ENCODE results near the gene TRIO.

Gene TRIO

DNA sequence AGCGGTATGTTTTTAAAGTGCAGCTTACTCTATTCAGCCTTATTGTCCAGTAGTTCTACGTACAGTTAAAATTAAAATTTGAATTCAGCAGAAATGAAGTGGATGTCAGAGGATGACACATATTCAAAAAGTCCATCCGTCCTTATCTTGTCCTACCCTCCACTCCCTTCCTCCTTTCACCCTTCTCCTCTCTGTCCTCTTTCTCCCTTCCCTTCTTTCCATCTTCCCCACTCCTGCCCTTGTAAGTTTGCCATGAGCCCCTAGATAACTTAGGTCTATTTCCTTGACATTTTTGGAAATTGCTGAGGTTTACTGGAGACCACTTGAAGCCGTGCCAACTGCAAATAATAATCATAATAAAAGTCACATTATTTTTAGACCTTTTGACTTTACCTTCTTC is 67.6 kb downstream of the TRIO start:
- Histone ChIP-seq H3K4me3 (ENCODE audit: low read depth, low read length) (no peak overlapping the region), H3K27ac (peak overlapping the region; percentile 92), H3K27me3 (replicated peaks) (no peaks in the 10 kb centered on the region), H3K36me3 (replicated peaks) (peaks cover 6% of the 10 kb centered on the region)
- TF ChIP-seq CTCF (IDR thresholded peaks at IDR 0.05; ENCODE audit: low read depth, low read length, missing control alignments) = no peak
- DNase-seq = no peak
- in situ Hi-C loops (cut with HindIII; ENCODE audit: low pct_ligation_motif_present, low sequenced_read_pairs) = no loop called here

- Histone ChIP-seq H3K27me3 (replicated peaks) (no peaks in the 10 kb centered on the region), H3K4me3 (ENCODE audit: low read depth, low read length) (no peak overlapping the region), H3K36me3 (replicated peaks) (peaks cover 6% of the 10 kb centered on the region), H3K27ac (no peak overlapping the region)
- in situ Hi-C loops (cut with HindIII; ENCODE audit: low pct_ligation_motif_present, low sequenced_read_pairs) = no loop called here
- no peak for TF ChIP-seq CTCF (IDR thresholded peaks at IDR 0.05; ENCODE audit: low read depth, low read length, missing control alignments)
- no peak for DNase-seq
Observed at GRCh38 chr5:14211818-14212803, 69.0 kb downstream of the TRIO start.

DNA sequence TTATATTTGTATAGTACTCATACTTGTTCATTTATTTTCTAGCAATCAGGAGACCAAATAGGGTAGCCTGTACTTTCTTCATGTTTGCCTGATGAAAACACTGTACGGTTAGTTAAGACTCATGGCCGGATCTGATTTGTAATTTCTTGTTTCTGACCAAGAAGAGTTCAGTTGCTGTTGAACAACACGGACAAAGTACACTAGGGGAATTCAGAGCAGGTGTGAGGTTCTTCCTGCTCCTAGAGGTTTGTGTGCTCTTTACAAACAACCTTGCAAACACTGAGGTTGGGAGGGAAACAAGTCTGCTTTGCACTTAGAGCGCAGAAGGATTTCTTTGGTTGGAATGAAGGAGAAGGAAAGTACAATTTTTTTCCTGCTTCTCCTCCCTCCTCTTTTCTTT is 69.7 kb downstream of the TRIO start:
- Histone ChIP-seq H3K36me3 (replicated peaks) (peaks cover 6% of the 10 kb centered on the region), H3K27ac (no peak overlapping the region), H3K4me3 (ENCODE audit: low read depth, low read length) (no peak overlapping the region), H3K27me3 (replicated peaks) (no peaks in the 10 kb centered on the region)
- in situ Hi-C loops (cut with HindIII; ENCODE audit: low pct_ligation_motif_present, low sequenced_read_pairs) = no loop called here
- TF ChIP-seq CTCF (IDR thresholded peaks at IDR 0.05; ENCODE audit: low read depth, low read length, missing control alignments) = no peak
- DNase-seq = no peak

DNA sequence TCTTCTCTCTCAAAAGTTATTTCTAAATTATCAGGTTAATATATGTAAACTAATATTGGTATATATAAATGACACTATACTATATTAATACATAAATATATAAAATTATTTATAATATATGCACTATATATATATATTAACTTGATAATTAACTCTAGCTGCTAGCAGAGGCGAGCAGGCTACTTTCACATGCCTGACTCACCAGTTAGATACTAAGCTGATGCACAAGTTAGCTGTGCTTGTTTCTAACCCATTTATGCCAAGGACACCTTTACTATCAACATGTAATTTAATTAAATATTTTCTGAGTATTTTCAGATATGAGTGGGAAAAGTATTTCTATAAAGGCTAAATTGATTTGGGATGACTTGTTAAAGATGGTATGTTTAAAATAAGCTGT is 70.1 kb downstream of the TRIO start:
- H3K27me3 ChIP-seq (replicated peaks) = no peaks in the 10 kb centered on the region
- DNase-seq = no peak
- TF ChIP-seq CTCF (IDR thresholded peaks at IDR 0.05; ENCODE audit: low read depth, low read length, missing control alignments) = no peak
- H3K27ac ChIP-seq = no peak overlapping the region
- H3K4me3 ChIP-seq (ENCODE audit: low read depth, low read length) = no peak overlapping the region
- in situ Hi-C loops (cut with HindIII; ENCODE audit: low pct_ligation_motif_present, low sequenced_read_pairs) = no loop called here
- H3K36me3 ChIP-seq (replicated peaks) = peaks cover 6% of the 10 kb centered on the region

DNA sequence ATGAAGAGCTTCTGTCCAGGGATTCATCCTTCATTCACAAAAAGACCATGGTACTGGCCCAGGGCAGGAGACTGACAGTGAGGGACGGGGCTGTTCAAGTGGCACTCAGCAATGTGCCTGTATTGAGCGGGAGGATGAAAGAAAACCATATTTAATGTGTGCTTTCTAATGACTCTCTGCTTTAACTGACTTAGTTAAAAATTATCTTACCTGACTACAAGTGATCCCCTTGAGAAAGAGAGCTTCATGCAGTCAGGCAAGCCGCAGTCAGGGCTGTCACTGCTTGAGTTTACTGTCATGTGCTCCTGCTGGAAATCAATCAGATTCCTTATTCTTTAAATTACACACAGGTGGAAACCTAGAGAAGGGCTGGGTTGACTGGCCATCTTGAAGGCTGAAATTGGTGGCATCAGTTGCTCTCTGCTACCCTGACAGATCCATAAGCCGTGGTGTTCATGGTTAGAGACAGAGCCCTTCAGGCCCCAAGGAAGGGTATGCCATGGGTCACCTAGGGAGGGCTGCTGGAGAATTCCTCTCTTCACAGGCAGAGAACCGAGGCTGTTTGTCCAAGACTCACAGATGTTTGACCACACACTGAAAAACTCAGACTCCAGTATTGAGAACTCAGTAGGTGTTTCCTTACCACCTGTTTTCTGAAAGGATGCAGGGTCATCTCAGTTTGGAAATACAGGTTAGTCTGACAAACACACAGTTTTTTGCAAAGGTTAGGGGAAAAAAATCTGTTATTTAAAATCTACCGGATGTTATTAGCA is 70.9 kb downstream of the TRIO start:
- in situ Hi-C loops (cut with HindIII; ENCODE audit: low pct_ligation_motif_present, low sequenced_read_pairs) = no loop called here
- TF ChIP-seq CTCF (IDR thresholded peaks at IDR 0.05; ENCODE audit: low read depth, low read length, missing control alignments) = no peak
- Histone ChIP-seq H3K27me3 (replicated peaks) (no peaks in the 10 kb centered on the region), H3K4me3 (ENCODE audit: low read depth, low read length) (no peak overlapping the region), H3K36me3 (replicated peaks) (peaks cover 6% of the 10 kb centered on the region), H3K27ac (no peak overlapping the region)
- DNase-seq = no peak
